Measurements from ENCODE around the gene ATE1.
"Not testable (repeated sequence)": the region's sequence is repeated elsewhere in the genome, so short reads cannot be mapped to it uniquely, and the experiment has no call there.

Gene ATE1

GRCh38 chr10:121830101-121830500 lies 97.7 kb downstream of the ATE1 start:
- no peak for DNase-seq (ENCODE audit: low read depth)

GRCh38 chr10:121828045-121828444 lies 99.8 kb downstream of the ATE1 start:
- DNase-seq (ENCODE audit: low read depth), result no peak

GRCh38 chr10:121826773-121827172 lies 101.1 kb downstream of the ATE1 start:
- not testable (repeated sequence) for DNase-seq (ENCODE audit: low read depth)

DNA sequence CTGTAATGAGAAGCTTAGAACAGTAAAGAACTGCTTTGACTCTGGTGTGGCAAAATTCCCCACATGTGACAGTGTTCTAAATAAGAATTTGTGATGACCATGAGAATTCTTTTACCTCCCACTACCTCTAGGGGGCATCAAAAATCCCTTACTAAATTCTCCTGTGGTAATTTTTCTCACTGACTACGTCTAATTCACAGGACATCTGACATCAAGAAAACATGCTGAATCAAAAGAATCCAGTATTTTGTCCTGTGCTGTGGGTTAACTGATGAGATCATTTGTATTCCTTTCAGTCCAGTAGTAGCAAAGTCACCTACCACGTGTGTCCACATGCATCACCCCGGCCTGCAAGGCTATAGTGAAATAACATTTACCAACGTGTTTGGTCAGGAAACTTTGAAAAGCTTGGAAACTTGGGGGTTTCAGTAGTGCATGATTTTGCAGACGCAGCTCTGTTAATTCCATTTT lies 103.8 kb downstream of the ATE1 start:
- DNase-seq (ENCODE audit: low read depth), result no peak

GRCh38 chr10:121822724-121823123 lies 105.1 kb downstream of the ATE1 start:
- no peak for DNase-seq (ENCODE audit: low read depth)

DNA sequence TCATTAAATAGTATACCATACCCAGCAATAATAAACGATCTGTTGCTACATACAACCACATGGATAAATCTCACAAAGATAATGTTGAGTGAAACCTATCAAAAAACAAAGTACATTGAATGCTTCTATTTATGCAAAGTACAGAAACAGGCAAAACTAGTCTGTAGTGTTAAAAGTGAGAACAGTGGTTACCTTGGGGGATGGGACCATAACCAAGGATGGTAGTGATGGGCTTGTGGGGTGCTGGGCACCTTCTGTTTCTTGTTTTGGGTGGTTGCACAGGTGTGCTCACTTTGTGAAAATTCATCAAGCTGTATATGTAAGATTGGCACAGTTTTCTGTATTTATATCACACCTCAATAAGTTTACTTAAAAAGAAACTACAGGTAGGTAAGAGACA lies 105.7 kb downstream of the ATE1 start:
- no peak for DNase-seq (ENCODE audit: low read depth)

GRCh38 chr10:121819049-121819448 lies 108.8 kb downstream of the ATE1 start:
- no peak for DNase-seq (ENCODE audit: low read depth)

GRCh38 chr10:121818599-121818998 lies 109.2 kb downstream of the ATE1 start:
- no peak for DNase-seq (ENCODE audit: low read depth)

DNA sequence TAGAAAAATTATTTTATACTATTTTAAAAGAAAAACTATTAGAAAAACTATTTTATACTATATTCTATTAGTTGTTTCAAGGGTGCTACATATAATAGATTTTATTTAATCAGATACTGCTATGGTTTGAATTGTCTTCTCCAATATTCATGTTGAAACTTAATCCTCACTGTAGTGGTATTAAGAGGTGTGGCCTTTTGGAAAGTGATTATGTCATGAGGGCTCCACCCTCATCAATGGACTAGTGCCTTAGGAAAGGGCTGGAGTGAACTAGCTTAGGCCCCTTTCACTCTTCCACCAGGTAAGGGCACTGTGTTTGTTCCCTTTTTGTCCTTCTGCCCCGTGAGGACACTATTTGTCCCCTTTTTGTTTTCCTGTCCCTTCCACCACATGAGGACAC lies 111.6 kb downstream of the ATE1 start:
- DNase-seq (ENCODE audit: low read depth), result no peak

GRCh38 chr10:121813857-121814256 lies 114.0 kb downstream of the ATE1 start:
- DNase-seq (ENCODE audit: low read depth), result no peak

DNA sequence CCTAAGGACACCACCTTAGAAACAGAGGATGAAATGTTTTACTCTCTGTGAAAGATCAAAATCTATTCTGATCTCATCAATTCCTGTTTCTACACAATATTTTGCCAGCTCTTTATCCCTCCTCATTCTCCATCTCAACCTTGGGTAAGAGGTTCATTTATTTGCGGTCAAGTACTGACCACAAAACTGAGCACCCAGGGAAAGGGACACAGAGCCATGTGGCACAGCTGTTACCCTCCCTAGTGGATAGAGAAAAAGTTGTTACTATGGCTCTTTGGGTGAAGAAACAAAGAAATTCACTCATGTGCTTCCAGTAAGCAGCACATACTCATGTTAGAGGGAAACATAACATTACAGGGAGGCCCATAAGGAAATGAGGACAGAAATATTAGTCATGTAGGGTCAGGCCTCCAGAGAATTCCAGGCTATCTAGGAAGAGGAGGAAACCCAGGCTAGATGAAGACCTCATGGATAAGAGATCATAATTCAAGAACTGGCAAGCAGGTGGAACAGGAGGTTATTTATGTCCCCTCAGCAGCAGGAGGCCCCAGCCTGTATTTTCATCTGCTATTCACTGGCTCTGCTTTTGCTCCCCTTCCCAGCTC lies 114.5 kb downstream of the ATE1 start:
- DNase-seq (ENCODE audit: low read depth), result no peak

DNA sequence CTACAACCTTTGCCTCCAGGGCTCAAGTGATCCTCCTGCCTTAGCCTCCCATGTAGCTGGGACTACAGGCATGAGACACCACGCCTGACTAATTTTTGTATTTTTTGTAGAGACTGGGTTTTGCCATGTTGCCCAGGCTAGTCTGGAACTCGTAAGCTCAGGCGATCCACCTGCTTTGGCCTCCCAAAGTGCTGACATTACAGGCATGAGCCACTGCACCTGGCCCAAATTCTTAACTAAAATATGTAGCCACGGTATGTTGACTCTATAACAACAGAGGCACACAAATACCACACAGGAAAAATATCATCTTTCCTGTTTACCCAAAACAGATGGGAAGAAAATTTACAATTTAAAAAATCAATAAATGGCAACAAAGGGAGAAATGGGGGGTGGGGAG lies 115.8 kb downstream of the ATE1 start:
- DNase-seq (ENCODE audit: low read depth), result no peak

- no peak for DNase-seq (ENCODE audit: low read depth)
Measured at GRCh38 chr10:121811386-121811785, 116.4 kb downstream of the ATE1 start.

DNA sequence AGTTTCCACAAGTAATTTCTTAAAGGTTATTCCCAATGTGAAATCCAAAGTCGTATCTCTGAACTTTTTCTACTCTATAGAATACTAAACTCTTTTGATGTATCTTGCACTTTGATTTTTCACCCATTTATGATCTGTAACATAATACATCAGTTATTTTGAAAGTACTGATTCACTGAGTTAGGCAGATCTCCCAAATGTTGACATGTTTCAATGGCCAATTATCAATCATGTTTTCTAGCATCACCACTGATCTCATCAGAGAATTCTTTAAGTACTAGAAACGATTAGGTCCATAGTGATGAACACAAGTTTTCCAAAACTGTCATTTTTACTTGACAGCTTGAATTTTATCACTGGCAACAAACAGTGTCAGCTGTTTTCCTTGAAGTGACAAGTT lies 119.0 kb downstream of the ATE1 start:
- DNase-seq (ENCODE audit: low read depth), result no peak

GRCh38 chr10:121804460-121804859 lies 123.4 kb downstream of the ATE1 start:
- DNase-seq (ENCODE audit: low read depth), result no peak

GRCh38 chr10:121803611-121804010 lies 124.2 kb downstream of the ATE1 start:
- no peak for DNase-seq (ENCODE audit: low read depth)

DNA sequence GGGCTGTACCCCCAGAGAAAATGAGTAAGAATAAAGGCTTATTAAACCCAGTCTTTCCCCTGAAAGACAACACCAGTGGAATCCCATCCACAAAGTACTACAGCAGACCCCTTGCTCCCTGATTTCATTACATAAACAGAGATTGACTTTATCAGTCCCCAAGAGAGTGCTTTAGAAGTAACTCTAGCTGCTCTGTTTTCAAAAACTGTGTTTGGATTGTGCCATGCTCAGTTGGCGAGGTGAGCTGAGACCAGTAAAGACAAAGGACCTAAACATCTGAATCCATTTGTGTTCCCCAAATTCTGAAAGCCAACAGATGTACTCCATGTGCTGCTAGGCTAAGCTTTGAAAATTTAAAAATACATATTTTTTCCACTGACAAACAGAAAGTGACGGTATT lies 127.0 kb downstream of the ATE1 start:
- no peak for DNase-seq (ENCODE audit: low read depth)

- no peak for DNase-seq (ENCODE audit: low read depth)
Measured at GRCh38 chr10:121800146-121800545, 127.7 kb downstream of the ATE1 start.

- no peak for DNase-seq (ENCODE audit: low read depth)
Measured at GRCh38 chr10:121797490-121797889, 130.3 kb downstream of the ATE1 start.

DNA sequence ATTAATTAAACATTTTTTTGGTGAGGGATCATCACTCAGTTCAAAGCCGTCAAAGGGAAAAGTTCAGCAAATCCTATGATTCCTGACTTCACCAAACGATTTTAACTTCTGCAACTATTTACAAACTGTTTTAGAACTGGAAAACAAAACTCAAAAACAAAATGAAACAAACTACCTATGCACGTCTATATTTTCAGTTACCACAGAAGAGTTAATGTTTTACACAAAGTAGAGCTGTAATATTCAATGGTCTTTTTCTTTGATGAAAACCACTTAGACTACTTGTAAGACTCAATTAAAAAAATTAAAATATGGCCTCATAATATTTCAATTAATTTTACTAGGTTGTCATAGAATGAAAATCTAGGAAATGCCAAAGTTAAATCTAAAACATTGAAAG lies 131.5 kb downstream of the ATE1 start:
- no peak for DNase-seq (ENCODE audit: low read depth)

DNA sequence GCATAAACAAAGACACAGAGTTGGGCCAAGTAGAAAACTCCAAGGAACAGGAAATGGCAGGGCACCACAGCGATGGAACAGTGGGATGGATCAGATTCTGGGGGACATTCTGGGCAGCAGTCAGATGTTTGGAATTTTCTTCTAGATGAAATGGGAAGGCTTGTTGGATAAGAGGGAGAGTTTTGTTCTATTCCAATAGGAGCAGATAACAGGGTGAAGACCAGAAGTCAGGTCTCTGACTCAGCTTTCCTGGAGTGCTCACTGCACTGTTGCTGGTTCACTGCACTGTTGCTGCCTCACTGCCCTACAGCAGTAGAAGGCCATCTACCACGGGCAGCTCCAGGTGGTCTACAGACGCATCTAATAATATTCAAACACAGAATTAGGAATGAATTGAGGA lies 135.6 kb downstream of the ATE1 start:
- DNase-seq (ENCODE audit: low read depth), result no peak

GRCh38 chr10:121791761-121792160 lies 136.1 kb downstream of the ATE1 start:
- DNase-seq (ENCODE audit: low read depth), result no peak

DNA sequence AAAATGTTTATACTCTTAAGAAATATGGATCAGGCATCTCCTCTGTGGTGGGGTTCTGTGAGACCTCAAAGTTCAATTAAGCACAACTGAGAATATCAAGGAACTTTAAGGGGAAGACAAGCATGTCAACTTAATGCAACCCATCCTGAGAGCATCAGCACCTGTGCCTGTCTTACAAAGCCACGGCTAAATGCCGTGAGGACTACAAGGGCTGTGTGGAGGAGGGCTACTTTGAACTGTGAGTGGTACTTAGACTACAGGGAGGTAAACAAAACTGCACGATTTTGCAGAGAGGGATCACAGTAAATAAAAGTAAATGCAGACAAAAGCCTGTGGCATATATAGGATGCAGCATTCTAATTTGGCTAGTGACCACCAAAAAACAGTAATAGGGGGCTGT lies 139.1 kb downstream of the ATE1 start:
- DNase-seq (ENCODE audit: low read depth), result no peak

DNA sequence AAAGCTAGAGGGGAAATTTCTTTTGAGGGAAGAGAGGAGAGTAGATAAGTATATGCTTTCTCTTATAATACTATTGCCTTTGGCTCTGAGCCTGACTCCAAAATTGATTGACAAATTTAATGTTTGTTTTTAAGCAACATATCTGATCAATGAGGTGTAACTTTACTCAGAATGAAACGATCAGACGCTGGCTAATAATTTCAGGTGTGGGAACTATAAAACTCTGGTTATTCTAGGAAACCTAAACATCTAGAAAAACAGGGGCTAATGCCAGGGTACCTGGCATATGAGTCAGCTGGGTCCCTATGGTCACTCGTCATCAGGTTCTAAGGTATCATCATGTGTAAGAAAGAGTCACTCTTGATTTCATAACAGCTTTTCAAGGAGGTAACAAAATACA lies 139.7 kb downstream of the ATE1 start:
- no peak for DNase-seq (ENCODE audit: low read depth)

DNA sequence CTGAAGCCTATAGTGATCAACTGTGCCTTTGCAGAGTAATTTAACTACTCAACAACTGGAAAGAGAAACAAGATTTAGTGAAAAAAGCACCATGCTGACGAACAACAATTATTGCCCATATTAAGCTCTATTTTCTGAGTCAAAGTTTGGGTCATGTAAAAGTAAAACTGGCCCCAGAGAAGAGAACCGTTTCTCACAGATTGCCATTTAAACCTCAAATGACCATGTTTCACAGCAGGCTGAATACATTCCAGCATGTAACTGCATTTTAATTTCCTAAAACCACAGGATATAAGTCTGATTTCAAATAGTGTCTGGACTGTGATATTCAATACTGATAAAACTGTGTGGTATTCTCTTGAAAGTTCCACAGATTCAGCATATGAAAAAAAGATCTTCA lies 140.7 kb downstream of the ATE1 start:
- no peak for DNase-seq (ENCODE audit: low read depth)
